B cell (primary cell): ENCODE results near the gene FURIN. TPM values are rescaled to one million over a fixed set of nuclear protein-coding genes. Genes with fewer than 3 reads are reported as not detected.

ENCODE experiments used
- ATAC-seq: fragments of 200-7000 bp; cut with Tn5 transposase; one replicate; pipeline ENCODE4 v1.10.0; 2021; ENCODE audit warnings: low read depth, mild to moderate bottlenecking, moderate number of reproducible peaks, moderate library complexity
- CTCF ChIA-PET: fragments of 350-600 bp; sonication (Branson Sonifier 250); formaldehyde crosslinking; loops from one replicate; lab custom pipeline; 2021; ENCODE audit warnings: antibody characterized with exemption, inconsistent platforms; lab: Charles Lee
- POLR2A ChIA-PET: fragments of 350-600 bp; sonication (Branson Sonifier 250); formaldehyde crosslinking; loops from one replicate; lab custom pipeline; 2021; ENCODE audit warnings: antibody characterized with exemption; lab: Charles Lee
- DNase-seq: peaks from one replicate; pipeline ENCODE4 v3.0.0; 2013
- H2AFZ ChIP-seq: 2 replicates; pipeline ENCODE4 v1.6.1; 2012; ENCODE audit warnings: mild to moderate bottlenecking, low read depth, low read length; ENCODE audit not compliant: insufficient read depth, poor library complexity, severe bottlenecking
- H3K27ac ChIP-seq, 2 donors: 1 replicate in 1 of 2; 2 replicates in 1 of 2; pipeline ENCODE4 v1.5.1; 2012 to 2013; ENCODE audit warnings: low read length in 2 of 2, mild to moderate bottlenecking in 2 of 2, moderate library complexity in 1 of 2
- H3K27me3 ChIP-seq, 4 experiments: fragments of 200-600 bp in 1 of 4; sonication (generic) in 1 of 4; replicated peaks in 1 of 4; 1 replicate in 2 of 4; 2 replicates in 2 of 4; pipeline versions ENCODE4 v1.6.1 to v1.7.0; 2013 to 2016; ENCODE audit warnings: low read length in 3 of 4, mild to moderate bottlenecking in 2 of 4, mixed read lengths in 1 of 4, moderate library complexity in 1 of 4; ENCODE audit not compliant: insufficient read depth in 4 of 4, control insufficient read depth in 3 of 4; ENCODE audit errors: control extremely low read depth in 1 of 4
- H3K36me3 ChIP-seq, 2 experiments: replicated peaks in 1 of 2; 1 replicate in 1 of 2; 2 replicates in 1 of 2; pipeline versions ENCODE4 v1.6.1 to v1.7.1; 2013; ENCODE audit warnings: low read length in 1 of 2; ENCODE audit not compliant: insufficient read depth in 2 of 2, control insufficient read depth in 1 of 2; ENCODE audit errors: control extremely low read depth in 1 of 2, extremely low read depth in 1 of 2
- H3K4me1 ChIP-seq, 2 donors: fragments of 200-600 bp in 1 of 2; sonication (generic) in 1 of 2; 1 replicate in 1 of 2; 2 replicates in 1 of 2; pipeline versions ENCODE4 v1.5.1 to v1.6.1; 2013 to 2017; ENCODE audit warnings: low read length in 2 of 2; ENCODE audit not compliant: control insufficient read depth in 2 of 2, insufficient read depth in 2 of 2
- H3K4me2 ChIP-seq: replicated peaks from 2 replicates; pipeline ENCODE3; 2012; ENCODE audit warnings: mild to moderate bottlenecking, low read depth, low read length; ENCODE audit not compliant: poor library complexity, severe bottlenecking
- H3K4me3 ChIP-seq, 5 experiments: fragments of 200-600 bp in 1 of 5; sonication (generic) in 1 of 5; 1 replicate in 3 of 5; 2 replicates in 2 of 5; pipeline versions ENCODE4 v1.5.1 to v1.7.0; 2011 to 2016; ENCODE audit warnings: low read length in 4 of 5, mild to moderate bottlenecking in 4 of 5, low read depth in 2 of 5, control low read depth in 1 of 5, moderate library complexity in 1 of 5; ENCODE audit not compliant: insufficient read depth in 1 of 5; ENCODE audit errors: control extremely low read depth in 1 of 5, extremely low read depth in 1 of 5
- H3K79me2 ChIP-seq: fragments of 200-600 bp; sonication (generic); one replicate; pipeline ENCODE4 v1.6.0; 2016; ENCODE audit warnings: low read length; ENCODE audit not compliant: control insufficient read depth, insufficient read depth
- H3K9ac ChIP-seq: fragments of 200-600 bp; sonication (generic); 2 replicates; pipeline ENCODE4 v1.6.1; 2017; ENCODE audit warnings: mild to moderate bottlenecking, low read length, moderate library complexity
- H3K9me3 ChIP-seq, 3 donors: one replicate each; pipeline versions ENCODE4 v1.6.1 to v1.7.1; 2013; ENCODE audit warnings: low read length in 2 of 3; ENCODE audit not compliant: control insufficient read depth in 2 of 3, insufficient read depth in 1 of 3; ENCODE audit errors: control extremely low read depth in 1 of 3
- H4K20me1 ChIP-seq: 2 replicates; pipeline ENCODE4 v1.6.0; 2012; ENCODE audit warnings: mild to moderate bottlenecking, low read length; ENCODE audit not compliant: insufficient read depth, control insufficient read depth, poor library complexity, severe bottlenecking
- H3K27ac Mint-ChIP-seq: one replicate; pipeline ENCODE4 v1.8.0; 2021; ENCODE audit warnings: mixed read lengths
- H3K27me3 Mint-ChIP-seq: one replicate; pipeline ENCODE4 v1.8.0; 2021; ENCODE audit warnings: mixed read lengths
- H3K4me1 Mint-ChIP-seq: one replicate; pipeline ENCODE4 v1.8.0; 2021; ENCODE audit warnings: mixed read lengths
- H3K4me3 Mint-ChIP-seq: one replicate; pipeline ENCODE4 v1.8.0; 2021; ENCODE audit warnings: mixed read lengths
- H3K9me3 Mint-ChIP-seq: one replicate; pipeline ENCODE4 v1.8.0; 2022; ENCODE audit warnings: mixed read lengths; ENCODE audit not compliant: insufficient read depth
- CTCF ChIP-seq: fragments of 200-600 bp; IDR thresholded peaks from one replicate; pipeline ENCODE4 v1.8.0; 2022; ENCODE audit warnings: antibody characterized with exemption, mild to moderate bottlenecking
- EZH2 ChIP-seq: IDR thresholded peaks from 2 replicates; pipeline ENCODE4 v1.6.1; 2012; ENCODE audit warnings: borderline replicate concordance, low read depth, mild to moderate bottlenecking, moderate library complexity, low read length; ENCODE audit not compliant: insufficient read depth, poor library complexity, severe bottlenecking
- WGBS: methylation state at CpG from one replicate; pipeline ENCODE4 v1.1.5; 2013; ENCODE audit warnings: missing lambda C conversion rate; ENCODE audit not compliant: insufficient coverage; 5-methylcytosine and 5-hydroxymethylcytosine counted together
- intact Hi-C: fragments of 100-400 bp; cut with micrococcal nuclease; formaldehyde crosslinking; loops from one replicate; pipeline ENCODE4 v1.10.0; 2022
- polyA plus RNA-seq: library from polyadenylated mRNA; depleted of rRNA; stranded (reverse); fragments of >200 nt; gene quantifications from 2 replicates; pipeline ENCODE4 v1.2.3, GENCODE V29; 2012
- small RNA-seq: library from RNA; depleted of rRNA; stranded (forward); fragments of <200 nt; gene quantifications from one replicate; pipeline ENCODE3, GENCODE V24; 2012; ENCODE audit warnings: low replicate concordance, low read depth; ENCODE audit not compliant: insufficient read length
- total RNA-seq, 2 donors: library from RNA; stranded (reverse); fragments of 120-200 nt in 1 of 2; gene quantifications; 1 replicate in 1 of 2; 2 replicates in 1 of 2; pipeline versions ENCODE4 v1.2.3 to v1.2.4, GENCODE V29; 2013 to 2022

FURIN gene
- total and polyA plus RNA-seq, 2 donors (not counting 1 experiment from before 2014, with no cell fraction given) = 31.6 to 66.7 TPM

GRCh38 chr15:90932660-90932991, 64.2 kb downstream of the FURIN start:
- H3K9ac ChIP-seq = peak overlapping the region; percentile 79
- Mint-ChIP-seq H3K4me1 (peaks cover 52% of the 10 kb centered on the region), H3K9me3 (no peaks in the 10 kb centered on the region), H3K27me3 (no peaks in the 10 kb centered on the region), H3K27ac (peak overlapping the region; percentile 99), H3K4me3 (peak overlapping the region; percentile 98)
- H3K4me1 ChIP-seq = peaks cover 42 to 64% of the 10 kb centered on the region in 2 donors
- peak overlapping the region; percentile 41 to 93 for H3K27ac ChIP-seq
- peaks cover 0 to 3% of the 10 kb centered on the region in 2 experiments for H3K36me3 ChIP-seq
- peak overlapping the region; percentile 94 for H3K4me2 ChIP-seq
- peak overlapping the region; percentile 89 for H2AFZ ChIP-seq
- no peaks in the 10 kb centered on the region for H3K27me3 ChIP-seq
- DNase-seq (no peak), ATAC-seq (no peak)
- 2% methylated on average over 4 of the region's 5 CpGs for WGBS
- intact Hi-C loops = loop anchor here (5.0 to 10.0 kb wide), 3 partner anchors 740 to 1238 kb away; partner anchors contain the start of genes AP3S2, PEX11A and WDR93
- H4K20me1 ChIP-seq = peaks cover 9% of the 10 kb centered on the region
- POLR2A ChIA-PET = interaction anchor here (0.6 to 6.9 kb wide), 11 partner anchors 10 to 1968 kb away, joined by 3 to 66 read pairs (median 4); partner anchors contain the start of genes CHD2, IDH2, MAN2A2 and RCCD1
- TF ChIP-seq CTCF = peak; percentile 52
- no peak for TF ChIP-seq EZH2
- peak overlapping the region in 4 of 5 experiments; percentile 72 to 97 (median 88) for H3K4me3 ChIP-seq
- H3K9me3 ChIP-seq = no peaks in the 10 kb centered on the region
- CTCF ChIA-PET = interaction anchor here (0.7 to 9.5 kb wide), 39 partner anchors 9 to 639 kb away, joined by 3 to 260 read pairs (median 4); partner anchors contain the start of genes FES, MAN2A2, RCCD1 and VPS33B
- H3K79me2 ChIP-seq = peaks cover 14% of the 10 kb centered on the region

Small RNAs within 50 kb of the gene (small RNA-seq; reads per million reads assigned to genes)
- gene RN7SL363P = not detected

Other genes with a start within 250 kb of the FURIN start
- gene BLM, start 151.2 kb upstream of the FURIN start, total RNA-seq = 17.4 and 17.8 TPM in 2 replicates
- 5.2 and 8.9 TPM in 2 replicates for gene BLM, start 151.2 kb upstream of the FURIN start, polyA plus RNA-seq
- gene FES, start 15.9 kb downstream of the FURIN start, total RNA-seq = 31.4 and 42.0 TPM in 2 replicates
- gene FES, start 15.9 kb downstream of the FURIN start, polyA plus RNA-seq = 23.9 and 68.6 TPM in 2 replicates
- 180 and 184 TPM in 2 replicates for gene MAN2A2, start 34.7 kb downstream of the FURIN start, total RNA-seq
- gene MAN2A2, start 34.7 kb downstream of the FURIN start, polyA plus RNA-seq = 187 and 234 TPM in 2 replicates
- 23.4 and 23.9 TPM in 2 replicates for gene HDDC3, start 64.0 kb downstream of the FURIN start, total RNA-seq
- gene HDDC3, start 64.0 kb downstream of the FURIN start, polyA plus RNA-seq = 20.1 and 26.8 TPM in 2 replicates
- 77.0 and 79.0 TPM in 2 replicates for gene UNC45A, start 66.7 kb downstream of the FURIN start, total RNA-seq
- 43.3 and 56.3 TPM in 2 replicates for gene UNC45A, start 66.7 kb downstream of the FURIN start, polyA plus RNA-seq
- 18.9 and 20.5 TPM in 2 replicates for gene RCCD1, start 86.3 kb downstream of the FURIN start, total RNA-seq
- 11.0 and 15.9 TPM in 2 replicates for gene RCCD1, start 86.3 kb downstream of the FURIN start, polyA plus RNA-seq
- gene PRC1, start 125.9 kb downstream of the FURIN start, total RNA-seq = 8.1 and 11.6 TPM in 2 replicates
- 9.4 and 23.9 TPM in 2 replicates for gene PRC1, start 125.9 kb downstream of the FURIN start, polyA plus RNA-seq
- 27.7 and 30.0 TPM in 2 replicates for gene VPS33B, start 154.0 kb downstream of the FURIN start, total RNA-seq
- gene VPS33B, start 154.0 kb downstream of the FURIN start, polyA plus RNA-seq = 17.4 and 21.5 TPM in 2 replicates
- 0.24 TPM in 1 of 2 replicates, not detected in the other for gene SV2B, start 231.7 kb downstream of the FURIN start, total RNA-seq
- gene SV2B, start 231.7 kb downstream of the FURIN start, polyA plus RNA-seq = 0.03 TPM in 1 of 2 replicates, not detected in the other